T follicular helper cell (primary cell): ENCODE data around the gene KANSL3.
"Not testable (repeated sequence)": the region's sequence is repeated elsewhere in the genome, so short reads cannot be mapped to it uniquely, and the experiment has no call there.

Experiments used
- DNase-seq: peaks from one replicate; pipeline ENCODE4 v3.0.0-alpha.2; 2020; ENCODE audit warnings: low read depth

The KANSL3 gene

GRCh38 chr2:96655526-96655925 is 17.4 kb upstream of the KANSL3 start:
- no peak for DNase-seq

GRCh38 chr2:96654791-96655190 is 16.7 kb upstream of the KANSL3 start:
- DNase-seq = not testable (repeated sequence)

- DNase-seq = no peak
These were observed 13.7 kb upstream of the KANSL3 start for GRCh38 chr2:96651793-96652192.

- no peak for DNase-seq
These were observed 11.2 kb upstream of the KANSL3 start for GRCh38 chr2:96649342-96649741.

GRCh38 chr2:96648306-96648930 is 10.3 kb upstream of the KANSL3 start:
- DNase-seq = no peak

- no peak for DNase-seq
These were observed 9.6 kb upstream of the KANSL3 start for GRCh38 chr2:96647681-96648080.

- no peak for DNase-seq
These were observed 4.7 kb upstream of the KANSL3 start, which contains the start of gene FER1L5 for GRCh38 chr2:96642564-96643360. FER1L5 (plus strand) TSS chr2:96642764; CDS start chr2:96642837, 73 bp downstream.

GRCh38 chr2:96637385-96638143 is 548 bp downstream of the KANSL3 start:
- peak; percentile 67 for DNase-seq

- no peak for DNase-seq
These were observed 1.5 kb downstream of the KANSL3 start for GRCh38 chr2:96636551-96637171.

- DNase-seq = no peak
These were observed 4.5 kb downstream of the KANSL3 start for GRCh38 chr2:96633641-96634040.

GRCh38 chr2:96631804-96632435 is 6.2 kb downstream of the KANSL3 start:
- no peak for DNase-seq

GRCh38 chr2:96626553-96626942 is 11.6 kb downstream of the KANSL3 start:
- DNase-seq = no peak

GRCh38 chr2:96625571-96626552 is 12.2 kb downstream of the KANSL3 start:
- DNase-seq = no peak

GRCh38 chr2:96623116-96623515 is 15.0 kb downstream of the KANSL3 start:
- no peak for DNase-seq

GRCh38 chr2:96622544-96622943 is 15.6 kb downstream of the KANSL3 start:
- DNase-seq = no peak

- DNase-seq = no peak
These were observed 19.4 kb downstream of the KANSL3 start for GRCh38 chr2:96618596-96619283.

GRCh38 chr2:96617012-96617411 is 21.1 kb downstream of the KANSL3 start:
- DNase-seq = no peak

GRCh38 chr2:96616535-96616934 is 21.6 kb downstream of the KANSL3 start:
- DNase-seq = no peak

- DNase-seq = no peak
These were observed 22.0 kb downstream of the KANSL3 start for GRCh38 chr2:96616128-96616527.
